Activated naive CD8-positive, alpha-beta T cell treated with anti-CD3 and anti-CD28 coated beads, Interleukin-2, amount 50 U/mL, for 16 hours (primary cell): ENCODE measurements around the gene TMEM117.

Experiments
- DNase-seq: peaks from one replicate; pipeline ENCODE4 v3.0.0-alpha.2; 2020; ENCODE audit warnings: low read depth, low spot score

The TMEM117 gene

DNA sequence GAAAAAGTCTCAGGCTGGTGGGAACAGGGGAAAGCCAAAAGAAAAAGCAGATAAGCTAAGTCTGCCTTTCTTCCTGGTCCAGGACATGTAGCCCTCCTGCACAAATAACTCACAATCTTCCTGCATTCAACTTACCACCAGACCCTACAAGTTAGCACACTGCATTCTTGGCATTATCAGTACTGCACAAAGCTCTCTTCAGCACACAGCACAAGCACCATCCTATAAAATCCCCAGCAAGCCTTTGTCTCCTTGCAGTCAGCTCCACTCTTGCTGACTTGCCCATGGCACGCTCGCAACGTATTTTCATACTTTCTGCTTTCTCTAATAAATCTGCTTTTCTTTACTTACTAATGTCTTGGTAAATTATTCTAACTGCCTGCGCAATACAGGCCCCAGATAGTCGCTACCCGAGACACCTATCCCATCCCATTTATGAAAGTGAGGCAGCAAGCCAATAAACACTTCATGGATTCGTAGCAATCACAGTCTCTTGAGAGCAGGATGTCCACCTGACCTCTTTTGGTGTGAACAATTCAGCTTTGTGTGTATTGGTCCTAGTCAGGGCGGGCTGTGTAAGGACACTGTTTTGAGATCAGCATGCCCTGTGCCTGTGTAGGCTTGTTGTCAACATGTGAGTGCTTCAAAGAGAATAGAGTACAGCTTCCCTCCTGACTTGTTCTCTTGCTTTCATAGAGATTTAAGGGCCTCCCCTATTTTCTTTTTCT, 49.0 kb downstream of the TMEM117 start:
- no peak for DNase-seq

DNA sequence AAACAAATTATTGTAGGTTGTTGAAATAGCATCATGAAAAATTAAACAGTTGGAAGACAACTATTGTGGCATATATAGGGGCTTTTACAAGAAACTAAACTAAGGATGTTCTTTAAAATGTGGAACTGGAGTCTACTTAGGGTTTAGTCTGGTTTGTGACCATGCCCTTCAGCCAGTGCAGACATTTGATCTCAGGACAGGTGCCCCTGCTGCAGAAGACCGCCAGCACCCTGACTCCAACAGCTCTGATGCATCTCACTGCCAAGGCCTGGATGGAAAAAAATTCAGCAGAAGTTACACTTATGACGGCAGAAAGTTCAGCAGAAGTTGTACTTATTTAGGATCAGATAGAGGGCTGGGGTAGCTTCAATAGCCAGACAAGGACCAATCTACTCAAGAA, 51.5 kb downstream of the TMEM117 start:
- DNase-seq: no peak

DNA sequence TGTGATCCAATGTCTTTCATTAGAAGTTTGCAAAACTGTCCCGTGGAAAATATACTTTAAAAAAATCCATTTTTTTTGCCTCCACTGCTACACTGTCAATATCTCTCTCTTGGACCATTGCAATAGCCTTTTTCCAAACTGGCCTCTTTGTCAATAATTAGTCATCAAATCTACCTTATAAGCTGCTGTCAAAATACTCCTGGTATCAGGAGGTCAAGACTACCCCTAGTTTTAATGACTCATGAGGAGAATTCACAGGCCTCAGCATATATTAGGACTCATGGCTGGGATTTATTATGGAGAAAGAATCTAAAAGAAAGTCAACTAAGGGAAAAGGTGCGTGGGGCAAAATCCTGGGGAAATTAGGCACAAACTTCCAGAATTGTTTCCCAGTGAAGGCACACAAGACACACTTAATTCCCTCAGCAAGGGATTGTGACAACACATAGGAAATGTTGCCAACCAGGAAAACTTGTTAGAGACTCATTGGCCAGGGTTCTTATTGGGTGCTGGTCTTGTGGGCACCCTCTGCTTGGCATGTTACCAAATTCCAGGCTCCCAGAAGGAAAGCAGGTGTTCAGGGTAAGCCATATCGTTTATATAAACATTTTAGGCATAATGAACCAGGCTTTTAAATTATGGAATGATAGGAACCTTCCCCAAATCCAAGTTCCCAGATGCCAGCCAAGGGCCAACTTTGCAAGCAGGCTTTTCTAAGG, 56.1 kb downstream of the TMEM117 start:
- DNase-seq: no peak

DNA sequence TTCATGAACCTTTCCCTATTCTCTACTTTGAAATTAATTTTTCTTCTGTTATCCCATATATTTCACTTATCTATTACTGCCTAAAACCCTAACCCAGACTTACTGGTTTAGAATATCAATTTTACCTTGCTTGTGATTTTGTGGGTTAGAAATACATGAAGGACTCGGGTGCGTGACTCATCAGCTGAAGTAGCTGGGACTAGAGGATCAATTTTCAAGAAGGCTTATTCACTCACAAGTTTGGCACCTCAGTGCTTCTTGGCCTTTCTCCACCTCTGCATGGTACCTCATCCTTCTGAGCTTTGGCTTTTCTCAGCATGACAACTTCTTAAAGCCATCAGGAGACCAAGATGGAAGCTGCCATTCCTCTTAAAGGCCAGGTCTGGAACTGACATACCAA, 57.8 kb downstream of the TMEM117 start:
- no peak for DNase-seq

DNA sequence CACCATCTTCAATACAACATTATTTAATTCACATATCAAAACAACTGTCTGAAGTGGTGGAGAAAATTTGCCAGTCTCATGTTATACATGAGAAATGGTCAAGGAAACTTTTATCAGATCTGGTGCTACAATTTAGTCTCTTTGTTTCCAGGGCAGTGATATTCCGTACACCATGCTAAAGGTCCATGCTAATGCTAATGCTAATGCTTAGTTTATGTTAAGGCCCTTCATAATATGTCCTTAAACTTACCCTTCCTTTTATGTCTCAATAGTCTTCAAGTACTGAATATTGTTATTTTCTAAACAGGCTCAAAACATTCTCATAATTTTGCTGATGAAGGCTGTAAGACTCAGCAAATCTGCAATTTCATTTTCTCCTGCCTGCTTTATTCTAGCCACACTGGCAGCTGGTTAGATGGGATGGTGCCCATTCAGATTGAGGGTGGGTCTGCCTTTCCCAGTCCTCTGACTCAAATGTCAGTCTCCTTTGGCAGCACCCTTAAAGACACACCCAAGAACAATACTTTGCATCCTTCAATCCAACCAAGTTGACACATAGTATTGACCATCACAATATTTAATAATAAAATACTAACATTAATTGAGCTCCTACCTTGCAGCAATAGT, 59.8 kb downstream of the TMEM117 start:
- DNase-seq: no peak

DNA sequence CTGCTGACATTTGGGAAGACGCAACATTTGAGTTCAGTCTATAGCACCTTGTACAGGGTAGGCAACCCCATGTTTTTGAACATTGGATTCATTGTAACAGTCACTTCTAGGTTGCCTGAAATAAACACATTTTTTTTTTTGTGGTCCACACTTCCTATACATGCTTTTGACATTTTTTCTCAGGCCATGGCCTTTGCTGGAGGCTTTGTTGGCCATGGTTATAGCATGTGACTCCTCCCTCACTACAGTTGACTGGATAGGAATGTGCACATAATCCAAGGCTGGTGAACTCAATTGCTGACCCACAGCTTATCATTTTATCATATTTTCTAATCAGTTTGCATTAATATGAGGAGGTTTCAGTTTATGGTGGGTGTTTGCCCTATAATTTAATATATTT, 60.6 kb downstream of the TMEM117 start:
- DNase-seq: no peak

DNA sequence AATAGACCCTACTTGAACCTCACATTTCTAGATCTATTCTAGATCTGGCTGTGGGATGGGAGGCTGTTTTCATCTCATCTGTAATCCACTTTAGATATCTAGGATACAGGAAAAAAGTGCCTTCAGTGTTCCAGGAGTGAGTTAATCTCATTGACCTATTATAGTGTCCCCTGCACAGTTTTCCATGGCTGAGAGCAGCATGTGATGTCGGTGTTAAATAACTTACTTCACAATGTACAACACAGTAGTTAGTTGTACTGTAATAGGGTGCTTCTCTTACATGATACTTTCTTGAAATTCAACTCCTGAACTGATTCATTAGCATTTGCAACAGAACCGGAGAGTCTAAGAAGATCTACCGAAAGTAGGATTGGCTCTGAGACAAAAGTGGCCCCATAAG, 62.6 kb downstream of the TMEM117 start:
- DNase-seq: no peak

DNA sequence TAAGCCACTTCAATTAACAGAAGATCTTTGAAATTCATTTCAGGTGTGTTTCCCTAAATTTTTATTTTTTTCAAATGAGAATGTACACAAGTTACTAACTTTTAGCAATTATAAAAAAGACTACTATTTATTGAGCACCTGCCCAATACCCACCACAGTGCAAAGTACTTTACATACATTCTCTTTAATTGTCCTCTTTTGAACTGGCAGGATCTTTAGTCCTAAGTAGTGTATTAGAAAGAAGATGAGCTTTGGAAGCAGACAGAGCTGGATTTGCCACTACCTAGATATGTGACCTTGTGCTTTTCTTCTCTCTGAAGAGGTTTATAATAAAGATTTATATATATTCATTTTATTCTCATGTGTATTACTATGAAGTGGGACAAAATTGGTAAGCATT, 63.7 kb downstream of the TMEM117 start:
- DNase-seq: no peak

DNA sequence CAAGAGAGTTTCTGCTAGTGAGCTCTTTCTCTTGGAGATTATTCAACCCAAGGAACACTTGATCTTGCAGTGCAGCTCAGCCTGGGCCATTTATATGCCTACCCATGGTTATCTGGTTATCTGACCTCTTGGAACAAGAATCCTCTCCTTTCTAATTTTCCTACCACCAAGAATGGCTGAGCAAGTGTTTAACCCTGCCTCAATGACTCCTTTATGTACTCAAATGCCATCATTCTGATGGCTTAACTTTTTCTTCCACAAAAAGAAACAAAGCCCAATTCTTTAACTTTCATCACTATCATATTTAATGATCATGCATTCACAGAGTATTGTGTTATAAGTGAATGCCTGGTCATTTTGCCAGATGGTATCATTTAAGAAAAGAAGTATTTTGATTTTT, 67.8 kb downstream of the TMEM117 start:
- no peak for DNase-seq

DNA sequence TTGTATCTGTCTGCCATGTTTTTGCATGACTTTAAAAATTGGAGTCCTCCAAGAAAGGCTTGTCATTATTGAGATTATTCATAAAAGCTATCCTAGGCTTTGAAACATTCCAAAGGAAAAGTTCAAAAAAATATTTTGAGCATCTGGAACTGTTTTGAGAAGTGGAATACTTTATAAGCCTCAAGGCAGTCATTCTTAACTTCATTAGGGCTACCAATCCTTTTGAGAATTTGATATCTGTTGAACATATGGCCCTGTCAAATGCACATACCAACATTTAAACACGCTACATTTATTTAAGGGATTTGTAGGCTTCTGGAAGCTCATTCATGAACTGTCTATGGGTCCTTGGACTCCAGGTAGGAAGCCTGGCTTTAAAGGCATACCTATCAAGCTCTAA, 77.0 kb downstream of the TMEM117 start:
- no peak for DNase-seq

DNA sequence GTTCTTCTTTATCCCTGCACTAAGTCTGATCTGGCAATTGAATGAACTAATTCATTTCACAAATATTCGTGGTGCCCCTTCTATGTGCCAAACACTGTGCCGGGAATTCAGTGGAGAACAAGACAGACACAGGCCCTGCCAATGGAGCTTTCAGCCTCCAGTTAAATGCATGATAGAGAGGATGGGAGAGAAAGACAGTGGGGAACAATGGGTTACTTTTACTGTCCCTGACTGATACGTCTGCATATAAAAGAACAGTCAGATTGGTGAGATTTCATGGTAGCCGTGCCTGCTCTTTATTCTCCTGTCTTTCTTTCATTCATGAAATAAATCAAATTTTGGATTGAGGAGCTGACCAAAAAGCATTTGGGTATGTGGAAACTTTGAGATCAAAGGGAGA, 78.5 kb downstream of the TMEM117 start:
- DNase-seq: no peak

DNA sequence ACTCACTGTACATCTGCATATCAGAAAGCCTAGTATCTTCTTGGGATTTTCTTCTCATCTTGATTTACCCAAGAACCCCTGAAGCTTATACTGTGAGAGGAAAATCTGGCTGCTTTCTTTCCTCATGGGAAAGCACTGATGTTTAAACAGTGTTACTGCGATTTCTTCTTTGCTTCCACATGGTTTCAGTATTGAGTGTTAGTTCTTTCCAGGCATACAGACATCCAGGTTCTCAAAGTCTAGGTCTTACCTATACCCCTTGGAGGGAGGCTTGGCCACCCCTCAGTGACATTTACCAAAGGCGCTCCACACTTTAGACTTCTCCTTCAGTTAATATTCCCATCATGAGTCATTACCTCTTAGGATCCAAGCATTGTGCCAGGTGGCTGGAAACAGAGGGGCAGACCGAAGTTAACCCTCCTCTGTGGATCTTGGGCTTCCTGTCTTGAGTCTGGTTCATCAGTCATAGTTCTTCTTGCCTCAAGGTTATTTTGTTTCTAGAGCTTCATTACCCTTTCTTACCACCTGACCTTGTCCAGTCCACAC, 79.1 kb downstream of the TMEM117 start:
- DNase-seq: no peak

DNA sequence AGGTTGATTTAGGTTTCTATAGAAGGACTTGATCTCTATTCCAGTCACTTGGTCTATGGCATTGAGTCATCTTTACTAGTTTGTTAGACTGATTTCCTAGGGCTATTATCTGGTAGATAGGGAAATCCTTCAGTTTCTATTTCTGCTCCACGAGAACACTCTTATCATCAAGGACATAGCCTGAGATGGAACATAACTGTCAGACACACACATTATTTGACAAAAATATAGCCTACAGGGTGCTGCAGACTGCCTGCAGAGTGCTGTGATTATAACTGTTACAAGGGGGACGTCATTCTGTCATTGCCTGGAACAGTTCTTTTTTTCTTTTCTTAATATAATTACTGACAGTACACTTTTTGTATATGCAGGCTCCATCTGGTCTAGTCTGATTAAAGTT, 82.0 kb downstream of the TMEM117 start:
- DNase-seq: no peak

DNA sequence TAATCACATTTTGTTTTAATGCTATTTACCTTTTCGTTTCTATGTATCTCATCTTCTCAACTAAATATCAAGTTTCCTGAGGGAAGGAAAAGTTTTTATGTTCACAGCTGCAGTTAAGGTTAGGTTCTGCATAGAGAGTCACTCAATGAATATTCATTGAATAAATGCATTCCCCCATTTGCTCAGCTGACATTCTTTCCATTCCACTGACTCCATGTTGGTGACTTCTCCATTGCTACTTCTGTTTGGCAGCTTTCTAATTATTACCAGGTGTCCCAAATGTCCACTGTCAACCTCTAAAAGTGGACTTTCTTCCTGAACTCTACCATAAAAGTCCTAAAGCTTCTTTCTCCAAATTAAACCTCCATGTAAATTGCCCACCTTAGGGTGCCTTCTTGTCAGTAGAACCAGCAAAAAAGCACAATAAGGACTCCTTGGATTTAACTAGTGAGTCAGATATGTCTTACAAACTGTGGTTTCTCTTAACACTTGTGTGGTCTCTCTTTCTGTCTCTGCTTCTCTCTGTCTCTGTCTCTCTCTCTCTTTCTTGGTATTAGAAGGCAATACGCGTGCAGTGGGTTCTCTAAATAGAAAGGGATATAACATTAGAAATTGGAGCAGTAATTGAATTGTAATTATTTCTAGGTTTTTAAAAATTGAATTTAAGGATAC, 85.9 kb downstream of the TMEM117 start:
- no peak for DNase-seq

DNA sequence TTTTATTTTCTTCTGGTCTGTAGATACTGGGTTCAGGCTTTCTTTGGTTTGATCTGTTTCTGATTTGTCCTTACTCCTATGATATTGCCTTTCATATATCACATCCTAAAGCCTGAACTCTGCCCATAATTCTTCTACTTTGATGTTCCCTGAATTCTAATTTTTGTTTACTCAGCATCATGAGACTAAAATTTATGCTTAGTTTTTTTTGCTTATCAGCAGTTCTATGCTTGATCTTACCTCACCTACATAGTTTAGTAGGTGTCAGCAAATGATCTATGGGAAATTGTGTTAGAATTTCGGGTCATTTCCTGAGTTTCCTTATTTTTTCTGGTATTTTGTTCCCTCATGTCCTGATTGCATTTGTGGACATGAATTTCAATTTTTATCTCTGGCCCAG, 94.2 kb downstream of the TMEM117 start:
- DNase-seq: no peak

DNA sequence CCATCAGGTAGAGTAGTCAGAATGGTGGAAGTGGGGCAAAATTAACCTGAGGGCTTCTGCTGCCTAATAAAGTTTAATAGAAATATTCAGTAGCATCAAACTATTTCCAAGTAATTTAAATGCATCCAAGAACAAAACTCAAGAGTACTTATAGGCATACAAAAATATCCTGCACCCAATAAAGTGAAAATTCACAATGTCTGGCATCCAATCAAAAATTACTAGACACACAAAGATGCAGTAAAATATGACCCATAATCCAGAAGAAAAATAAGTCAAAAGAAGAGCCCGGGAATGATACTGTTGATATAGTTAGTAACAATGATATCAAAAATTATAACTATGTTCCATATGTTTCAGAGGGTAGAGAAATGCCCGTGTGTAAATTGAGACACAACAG, 95.3 kb downstream of the TMEM117 start:
- no peak for DNase-seq

DNA sequence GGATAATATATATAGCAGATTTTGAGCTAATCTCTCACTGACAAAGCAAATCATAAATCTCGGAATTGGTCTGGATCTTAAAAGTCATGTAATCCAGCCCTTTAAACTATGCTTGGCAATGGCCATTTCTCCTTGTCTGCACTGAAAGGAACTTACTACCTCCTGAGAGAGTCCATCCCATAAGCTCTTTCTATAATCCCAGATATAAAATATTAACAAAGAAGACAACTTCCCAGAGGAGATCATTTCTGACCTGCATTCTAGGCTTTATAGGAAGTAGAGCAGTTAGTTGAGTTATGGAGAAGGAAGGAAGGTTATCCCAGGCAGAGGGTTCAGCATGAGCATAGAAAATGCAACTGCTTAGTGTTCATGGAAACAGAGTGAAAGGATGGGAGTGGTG, 99.7 kb downstream of the TMEM117 start:
- DNase-seq: no peak

DNA sequence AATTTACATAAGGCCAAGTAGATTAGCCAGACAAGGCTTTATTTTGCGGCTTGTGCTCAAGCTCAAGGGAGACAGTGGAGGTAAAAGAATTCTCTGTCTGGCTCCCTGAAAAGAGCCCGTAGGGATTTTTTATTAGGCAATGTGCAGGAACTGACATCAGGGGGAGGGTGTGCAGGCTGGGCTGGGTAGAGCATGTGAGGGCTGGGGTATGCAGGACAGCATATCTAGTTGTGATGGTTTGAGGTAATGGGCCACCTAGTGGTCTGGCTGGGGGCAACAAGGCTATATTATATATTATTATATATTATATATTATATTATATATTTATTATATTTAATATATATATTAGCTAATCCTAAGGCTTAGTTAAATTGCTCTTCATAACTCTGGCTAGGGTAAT, 102.1 kb downstream of the TMEM117 start:
- no peak for DNase-seq

DNA sequence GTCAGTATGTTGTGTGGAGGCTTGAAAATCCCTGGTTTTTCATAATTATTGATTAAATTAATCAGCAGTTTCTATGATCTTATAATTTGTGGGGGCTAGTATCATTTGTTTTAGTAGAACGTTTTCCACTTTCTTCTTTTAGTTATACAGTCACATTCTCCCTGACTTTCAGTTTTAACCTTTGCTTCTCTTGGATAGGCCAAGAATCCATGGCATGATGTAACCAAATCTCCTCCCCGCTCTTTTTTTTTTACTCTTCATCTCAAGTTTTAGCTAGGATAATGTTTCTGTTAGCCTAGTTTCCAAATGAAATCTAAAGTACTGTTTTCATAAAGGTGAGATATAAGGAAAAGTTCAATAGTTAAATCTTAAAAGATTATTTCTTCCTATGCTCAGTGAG, 106.5 kb downstream of the TMEM117 start:
- no peak for DNase-seq

DNA sequence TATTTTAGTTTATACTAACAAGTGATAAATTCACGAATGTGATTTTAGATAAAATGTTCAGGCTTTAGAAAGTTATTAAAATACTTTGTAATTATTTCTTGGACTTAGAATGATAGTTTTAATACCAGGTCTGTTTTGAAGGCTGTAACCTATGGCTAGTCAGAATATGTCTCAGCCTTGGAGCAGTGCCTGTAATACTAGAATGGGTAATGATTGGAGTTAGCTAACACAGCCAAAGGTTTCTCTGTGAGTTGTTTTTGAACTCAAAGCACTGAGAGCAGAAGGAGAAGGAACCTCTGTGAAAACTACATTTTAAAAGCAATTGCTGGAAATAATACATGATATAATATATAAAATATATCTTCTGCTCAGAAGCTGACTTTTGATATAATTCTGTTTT, 110.1 kb downstream of the TMEM117 start:
- DNase-seq: no peak

DNA sequence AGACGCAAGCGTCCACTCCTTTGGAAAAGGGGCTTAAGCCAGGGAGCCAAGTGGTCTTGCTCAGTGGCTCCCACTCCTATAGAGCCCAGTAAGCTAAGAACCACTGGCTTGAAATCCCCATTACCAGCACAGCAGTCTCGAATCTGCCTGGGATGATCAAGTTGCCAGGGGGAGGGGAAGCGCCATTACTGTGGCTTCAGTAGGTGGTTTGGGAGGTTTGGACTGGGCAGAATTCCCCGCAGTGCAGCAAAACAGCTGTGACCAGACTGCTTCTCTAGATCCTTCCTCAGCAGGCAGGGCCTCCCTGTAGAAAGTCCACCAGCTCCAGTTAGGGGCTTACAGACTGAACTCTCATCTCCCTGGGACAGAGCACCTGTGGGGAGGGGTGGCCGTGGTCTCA, 115.4 kb downstream of the TMEM117 start:
- no peak for DNase-seq

DNA sequence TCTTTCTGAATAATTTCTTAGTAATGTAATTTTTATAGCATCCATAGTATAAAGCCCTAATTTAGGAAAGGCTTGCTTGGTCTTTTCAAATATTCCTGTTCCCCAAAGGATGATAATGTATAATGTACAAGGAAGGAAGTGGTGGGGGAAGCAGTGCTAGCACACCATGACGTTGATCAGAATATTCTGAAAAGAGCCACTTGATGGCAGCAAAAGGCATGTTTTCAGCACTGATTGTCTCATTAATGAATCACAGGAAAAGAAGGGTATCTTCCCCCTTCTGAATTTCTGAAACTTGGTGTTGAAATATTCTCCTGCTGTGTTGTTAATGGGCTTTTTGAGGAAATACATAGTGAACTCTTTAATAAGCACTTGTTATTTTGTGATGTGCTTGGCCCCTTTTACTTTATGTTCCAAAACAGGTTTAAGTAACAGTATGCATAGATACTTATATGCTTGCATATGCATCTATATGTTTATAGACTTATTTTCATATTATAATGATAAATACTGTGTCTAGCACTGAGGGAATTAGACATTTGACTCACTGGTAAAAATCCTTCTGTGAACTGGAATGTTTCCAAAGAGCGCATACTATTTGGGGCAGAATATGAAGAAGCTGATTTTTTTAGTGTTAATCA, 122.0 kb downstream of the TMEM117 start:
- DNase-seq: no peak
